Left ventricle myocardium inferior (tissue), 1 donor: ENCODE measurements around the gene NAPB. TPM values are rescaled to one million over a fixed set of nuclear protein-coding genes. Genes with fewer than 3 reads are reported as not detected.
A peak's percentile ranks its signal among the peaks of the same experiment; 100 is the strongest.

ENCODE experiments used
- DNase-seq: peaks from one replicate; pipeline ENCODE4 v3.0.0-alpha.2; 2020
- H3K27ac ChIP-seq: fragments of 200-600 bp; replicated peaks from 2 replicates; pipeline ENCODE4 v1.8.0; 2021
- H3K27me3 ChIP-seq: fragments of 200-600 bp; 2 replicates; pipeline ENCODE4 v1.8.0; 2021; ENCODE audit warnings: low read depth
- H3K36me3 ChIP-seq: fragments of 200-600 bp; 2 replicates; pipeline ENCODE4 v1.8.0; 2021
- H3K4me1 ChIP-seq: fragments of 200-600 bp; 2 replicates; pipeline ENCODE4 v1.8.0; 2021
- H3K4me3 ChIP-seq: fragments of 200-600 bp; 2 replicates; pipeline ENCODE4 v1.8.0; 2021; ENCODE audit warnings: mild to moderate bottlenecking, moderate library complexity
- H3K9me3 ChIP-seq: fragments of 200-600 bp; replicated peaks from 2 replicates; pipeline ENCODE4 v1.8.0; 2021
- CTCF ChIP-seq: fragments of 200-600 bp; IDR thresholded peaks from 2 replicates; pipeline ENCODE4 v1.8.0; 2021; ENCODE audit warnings: antibody characterized with exemption, mild to moderate bottlenecking, borderline replicate concordance
- intact Hi-C: fragments of 100-400 bp; cut with micrococcal nuclease; formaldehyde crosslinking; loops from one replicate; pipeline ENCODE4 v1.11.0; 2022
- total RNA-seq: library from RNA; stranded (reverse); fragmentation: NEBNext Ultra II Directional; extraction: Animal tissue kit (Norgen Biotek cat#: 25700); gene quantifications from one replicate; pipeline ENCODE4 v1.2.1, GENCODE V29; 2021
- donor health status: DM: no; HTN: yes; CAD: no; lungs with severe emphysema.

NAPB gene
- total RNA-seq, 1 donor from 2014 or later: 5.2 TPM

GRCh38 chr20:23404196-23404595, 17.1 kb downstream of the NAPB start:
- peaks cover 83% of the 10 kb centered on the region for H3K4me1 ChIP-seq
- no peaks in the 10 kb centered on the region for H3K27me3 ChIP-seq
- no peaks in the 10 kb centered on the region for H3K9me3 ChIP-seq
- H3K4me3 ChIP-seq: no peak overlapping the region
- H3K36me3 ChIP-seq: peaks cover 5% of the 10 kb centered on the region
- peak overlapping the region; percentile 38 for H3K27ac ChIP-seq
- TF ChIP-seq CTCF: no peak
- DNase-seq: no peak
- intact Hi-C loops: no loop called here

- intact Hi-C loops: no loop called here
- Histone ChIP-seq H3K4me1 (peaks cover 81% of the 10 kb centered on the region), H3K36me3 (peaks cover 5% of the 10 kb centered on the region), H3K27me3 (no peaks in the 10 kb centered on the region), H3K9me3 (no peaks in the 10 kb centered on the region), H3K27ac (peak overlapping the region; percentile 38), H3K4me3 (no peak overlapping the region)
- DNase-seq: no peak
- TF ChIP-seq CTCF: no peak
Observed at GRCh38 chr20:23403751-23404150, 17.5 kb downstream of the NAPB start.

- intact Hi-C loops: no loop called here
- Histone ChIP-seq H3K27me3 (no peaks in the 10 kb centered on the region), H3K36me3 (peaks cover 5% of the 10 kb centered on the region), H3K4me3 (no peak overlapping the region), H3K27ac (peak overlapping the region; percentile 78), H3K4me1 (peaks cover 78% of the 10 kb centered on the region), H3K9me3 (no peaks in the 10 kb centered on the region)
- TF ChIP-seq CTCF: no peak
- no peak for DNase-seq
Observed at GRCh38 chr20:23401051-23401450, 20.2 kb downstream of the NAPB start.

GRCh38 chr20:23399568-23400241, 21.6 kb downstream of the NAPB start:
- intact Hi-C loops: no loop called here
- Histone ChIP-seq H3K36me3 (peaks cover 13% of the 10 kb centered on the region), H3K27ac (peak overlapping the region; percentile 78), H3K27me3 (no peaks in the 10 kb centered on the region), H3K9me3 (no peaks in the 10 kb centered on the region), H3K4me3 (no peak overlapping the region), H3K4me1 (peaks cover 75% of the 10 kb centered on the region)
- DNase-seq: no peak
- no peak for TF ChIP-seq CTCF

GRCh38 chr20:23397961-23398360, 23.3 kb downstream of the NAPB start:
- H3K4me3 ChIP-seq: no peak overlapping the region
- DNase-seq: no peak
- H3K27ac ChIP-seq: peak overlapping the region; percentile 41
- no peak for TF ChIP-seq CTCF
- no peaks in the 10 kb centered on the region for H3K9me3 ChIP-seq
- intact Hi-C loops: no loop called here
- H3K27me3 ChIP-seq: no peaks in the 10 kb centered on the region
- peaks cover 30% of the 10 kb centered on the region for H3K36me3 ChIP-seq
- H3K4me1 ChIP-seq: peaks cover 58% of the 10 kb centered on the region
